H1 (cell line): ENCODE measurements around the gene IFIT2. TPM values are rescaled to one million over a fixed set of nuclear protein-coding genes. Genes with fewer than 3 reads are reported as not detected.

Experiments used
- CTCF ChIA-PET: fragments of 300-600 bp; sonication (Branson Sonifier 250); formaldehyde crosslinking; loops from one replicate; lab custom pipeline; 2021; ENCODE audit not compliant: partially characterized antibody; lab: Charles Lee
- POLR2A ChIA-PET: fragments of 300-600 bp; sonication (Branson Sonifier 250); formaldehyde crosslinking; loops from one replicate; lab custom pipeline; 2021; ENCODE audit warnings: inconsistent platforms; ENCODE audit not compliant: partially characterized antibody; lab: Charles Lee
- DNase-seq, 2 experiments: peaks; one replicate each; pipeline versions ENCODE4 v3.0.0 to v3.0.0-alpha.2; 2010 to 2022; ENCODE audit warnings: low spot score in 2 of 2, low read depth in 1 of 2, mixed read lengths in 1 of 2
- FAIRE-seq: peaks from 2 replicates; lab custom pipeline; 2011; peaks lifted over from hg19 to GRCh38; lab: Jason Lieb, UNC
- H2AFZ ChIP-seq: 2 replicates; pipeline ENCODE4 v1.8.1; 2012; ENCODE audit warnings: low read length, inconsistent platforms
- H2AK5ac ChIP-seq: 2 replicates; pipeline ENCODE4 v1.6.1; 2013; ENCODE audit warnings: low read depth, low read length
- H2BK120ac ChIP-seq: replicated peaks from 2 replicates; pipeline ENCODE3; 2013; ENCODE audit warnings: low read depth, low read length, inconsistent platforms
- H2BK12ac ChIP-seq: 2 replicates; pipeline ENCODE4 v1.6.1; 2013; ENCODE audit warnings: low read depth, low read length
- H2BK15ac ChIP-seq: 2 replicates; pipeline ENCODE4 v1.6.1; 2013; ENCODE audit warnings: low read length
- H2BK20ac ChIP-seq: 2 replicates; pipeline ENCODE4 v1.6.1; 2013; ENCODE audit warnings: low read length
- H2BK5ac ChIP-seq: 2 replicates; pipeline ENCODE4 v1.6.1; 2013; ENCODE audit warnings: low read depth, low read length
- H3K14ac ChIP-seq: 2 replicates; pipeline ENCODE4 v1.6.1; 2013; ENCODE audit warnings: inconsistent platforms; ENCODE audit not compliant: insufficient read length
- H3K18ac ChIP-seq: 2 replicates; pipeline ENCODE4 v1.6.1; 2013; ENCODE audit warnings: low read length; ENCODE audit errors: extremely low read depth
- H3K23ac ChIP-seq: 2 replicates; pipeline ENCODE4 v1.6.1; 2013; ENCODE audit warnings: inconsistent platforms; ENCODE audit not compliant: insufficient read length
- H3K23me2 ChIP-seq: 2 replicates; pipeline ENCODE4 v1.6.1; 2013; ENCODE audit warnings: low read depth, low read length
- H3K27ac ChIP-seq: 2 replicates; pipeline ENCODE4 v1.6.1; 2011; ENCODE audit warnings: low read depth, low read length, inconsistent platforms
- H3K27me3 ChIP-seq, 4 experiments: replicated peaks in 1 of 4; 1 replicate in 1 of 4; 2 replicates in 3 of 4; pipeline versions ENCODE4 v1.6.1 to v1.8.1; 2011 to 2013; ENCODE audit warnings: low read length in 3 of 4, mild to moderate bottlenecking in 3 of 4, inconsistent platforms in 2 of 4, mixed read lengths in 2 of 4, moderate library complexity in 1 of 4; ENCODE audit not compliant: control insufficient read depth in 3 of 4, insufficient read depth in 3 of 4; ENCODE audit errors: extremely low read depth in 1 of 4
- H3K36me3 ChIP-seq, 4 experiments: 2 replicates each; pipeline versions ENCODE4 v1.6.1 to v1.8.1; 2011 to 2013; ENCODE audit warnings: mild to moderate bottlenecking in 4 of 4, low read length in 3 of 4, moderate library complexity in 2 of 4, control low read depth in 1 of 4, inconsistent platforms in 1 of 4; ENCODE audit not compliant: insufficient read depth in 4 of 4, control insufficient read depth in 2 of 4
- H3K4ac ChIP-seq: replicated peaks from 2 replicates; pipeline ENCODE3; 2013; ENCODE audit warnings: low read length, low read depth, mixed read lengths, inconsistent platforms; ENCODE audit not compliant: insufficient read length
- H3K4me1 ChIP-seq, 4 experiments: replicated peaks in 1 of 4; 1 replicate in 1 of 4; 2 replicates in 3 of 4; pipeline versions ENCODE4 v1.6.1 to v1.8.1; 2011 to 2013; ENCODE audit warnings: low read length in 3 of 4, inconsistent platforms in 2 of 4, mixed read lengths in 1 of 4; ENCODE audit not compliant: insufficient read depth in 4 of 4, control insufficient read depth in 3 of 4
- H3K4me2 ChIP-seq, 2 experiments: 2 replicates each; pipeline versions ENCODE4 v1.6.1 to v1.8.1; 2011 to 2013; ENCODE audit warnings: low read depth in 2 of 2, low read length in 2 of 2, control low read depth in 1 of 2, inconsistent platforms in 1 of 2, mild to moderate bottlenecking in 1 of 2; ENCODE audit not compliant: insufficient read depth in 1 of 2
- H3K4me3 ChIP-seq, 4 experiments: fragments of 200-600, 300-600 bp in 1 of 4; sonication (generic), shearing (Covaris generic), sonication (Bioruptor Twin) in 1 of 4; 2 replicates each; pipeline versions ENCODE4 v1.5.1 to v1.8.1; 2011 to 2016; ENCODE audit warnings: low read length in 4 of 4, low read depth in 3 of 4, control low read depth in 2 of 4, inconsistent platforms in 2 of 4, mild to moderate bottlenecking in 2 of 4, mixed read lengths in 1 of 4, moderate library complexity in 1 of 4; ENCODE audit not compliant: insufficient read depth in 2 of 4; ENCODE audit errors: extremely low read depth in 1 of 4
- H3K56ac ChIP-seq: replicated peaks from 2 replicates; pipeline ENCODE3; 2013; ENCODE audit warnings: low read depth, mild to moderate bottlenecking, mixed read lengths, low read length, inconsistent platforms; ENCODE audit not compliant: insufficient read length
- H3K79me1 ChIP-seq: 2 replicates; pipeline ENCODE4 v1.6.1; 2013; ENCODE audit warnings: low read depth, low read length, control low read depth
- H3K79me2 ChIP-seq, 2 experiments: 2 replicates each; pipeline versions ENCODE4 v1.6.1 to v1.8.1; 2012 to 2013; ENCODE audit warnings: low read length in 2 of 2, mild to moderate bottlenecking in 2 of 2, inconsistent platforms in 1 of 2; ENCODE audit not compliant: insufficient read depth in 2 of 2, control insufficient read depth in 1 of 2
- H3K9ac ChIP-seq, 4 experiments: replicated peaks in 1 of 4; 1 replicate in 1 of 4; 2 replicates in 3 of 4; pipeline versions ENCODE4 v1.6.1 to v1.8.1; 2011 to 2013; ENCODE audit warnings: low read depth in 3 of 4, low read length in 3 of 4, control low read depth in 2 of 4, mild to moderate bottlenecking in 2 of 4, moderate library complexity in 2 of 4, inconsistent platforms in 1 of 4; ENCODE audit errors: extremely low read depth in 1 of 4
- H3K9me3 ChIP-seq, 2 experiments: 2 replicates each; pipeline versions ENCODE4 v1.6.1 to v1.8.1; 2012 to 2013; ENCODE audit warnings: mild to moderate bottlenecking in 2 of 2, moderate library complexity in 2 of 2, control low read depth in 1 of 2, inconsistent platforms in 1 of 2, low read depth in 1 of 2, low read length in 1 of 2, mixed read lengths in 1 of 2; ENCODE audit not compliant: insufficient read depth in 2 of 2
- H4K20me1 ChIP-seq, 2 experiments: replicated peaks in 1 of 2; 2 replicates each; pipeline versions ENCODE3 to v1.8.1; 2011 to 2013; ENCODE audit warnings: inconsistent platforms in 2 of 2, low read length in 2 of 2, mild to moderate bottlenecking in 1 of 2; ENCODE audit not compliant: insufficient read depth in 2 of 2, control insufficient read depth in 1 of 2
- H4K5ac ChIP-seq: 2 replicates; pipeline ENCODE4 v1.6.1; 2013; ENCODE audit warnings: low read length, low read depth, mixed read lengths, inconsistent platforms; ENCODE audit not compliant: insufficient read length
- H4K8ac ChIP-seq: 2 replicates; pipeline ENCODE4 v1.8.0; 2013; ENCODE audit warnings: mild to moderate bottlenecking, moderate library complexity, low read length, inconsistent platforms; ENCODE audit not compliant: insufficient read depth; ENCODE audit errors: extremely low read depth
- H4K91ac ChIP-seq: replicated peaks from 2 replicates; pipeline ENCODE3; 2013; ENCODE audit warnings: low read length, mixed read lengths, inconsistent platforms; ENCODE audit not compliant: insufficient read length
- EP300 ChIP-seq, 2 experiments: IDR thresholded peaks; 1 replicate in 1 of 2; 2 replicates in 1 of 2; pipeline ENCODE4 v1.6.1; 2011 to 2012; ENCODE audit warnings: low read depth in 2 of 2, low read length in 2 of 2, mild to moderate bottlenecking in 2 of 2, borderline replicate concordance in 1 of 2, inconsistent platforms in 1 of 2, moderate library complexity in 1 of 2
- JUND ChIP-seq: IDR thresholded peaks from 2 replicates; pipeline ENCODE4 v1.6.1; 2011; ENCODE audit warnings: mild to moderate bottlenecking, improper control_type of control experiment, low read length
- POLR2A ChIP-seq, 2 experiments: IDR thresholded peaks; 1 replicate in 1 of 2; 2 replicates in 1 of 2; pipeline ENCODE4 v1.6.1; 2011; ENCODE audit warnings: low read depth in 2 of 2, low read length in 2 of 2, mild to moderate bottlenecking in 2 of 2; ENCODE audit errors: control extremely low read depth in 1 of 2
- RBBP5 ChIP-seq: IDR thresholded peaks from 2 replicates; pipeline ENCODE4 v1.7.1; 2012; ENCODE audit warnings: low read depth, mild to moderate bottlenecking, inconsistent platforms, low read length, moderate library complexity, borderline replicate concordance
- RXRA ChIP-seq: IDR thresholded peaks from 2 replicates; pipeline ENCODE4 v1.6.1; 2011; ENCODE audit warnings: low read depth, mild to moderate bottlenecking, low read length, moderate library complexity; ENCODE audit not compliant: insufficient read depth
- SIRT6 ChIP-seq: IDR thresholded peaks from one replicate; pipeline ENCODE4 v1.7.1; 2012; ENCODE audit warnings: low read length, inconsistent platforms
- WGBS, 2 experiments: shearing (Covaris generic) in 1 of 2; methylation state at CpG; one replicate each; pipeline versions ENCODE4 v1.1.6 to v1.1.7; 2013 to 2015; ENCODE audit warnings: low lambda C conversion rate in 2 of 2, mixed read lengths in 2 of 2, inconsistent platforms in 1 of 2, low coverage in 1 of 2, missing lambda C conversion rate in 1 of 2; ENCODE audit not compliant: insufficient replicate concordance in 2 of 2, insufficient coverage in 1 of 2, insufficient read length in 1 of 2; ENCODE audit errors: extremely low coverage in 1 of 2, missing lambda C conversion rate in 1 of 2; 5-methylcytosine and 5-hydroxymethylcytosine counted together
- polyA plus RNA-seq, 7 experiments: library from polyadenylated mRNA; depleted of rRNA in 3 of 7; stranded (reverse) in 5 of 7; unstranded in 2 of 7; fragments of >200 nt in 5 of 7; fragments of 200-250 nt in 2 of 7; gene quantifications; 1 replicate in 5 of 7; 2 replicates in 1 of 7; 4 replicates in 1 of 7; pipeline versions ENCODE4 v1.2.1 to v1.2.3, GENCODE V29; 2011 to 2013; ENCODE audit warnings: missing spikeins in 2 of 7, mixed read lengths in 2 of 7
- total RNA-seq: library from RNA; stranded (reverse); fragmentation: NEBNext Ultra II Directional; extraction: Animal tissue kit (Norgen Biotek cat#: 25700); gene quantifications from 2 replicates; pipeline ENCODE4 v1.2.1, GENCODE V29; 2021

IFIT2 gene
- total and polyA plus RNA-seq, 2 of the 8 experiments (the other 6 are each of a cell fraction or from before 2014, with no cell fraction given): 0.03 to 0.35 TPM

- TF ChIP-seq RBBP5 (no peak), EP300 (IDR thresholded peaks at IDR 0.05; ENCODE audit: borderline replicate concordance in 1 of 2, low read depth in 2 of 2, low read length in 2 of 2) (no peak), RXRA (no peak), POLR2A (IDR thresholded peaks at IDR 0.05; ENCODE audit: control extremely low read depth in 1 of 2, low read depth in 2 of 2, low read length in 2 of 2) (no peak), JUND (no peak), SIRT6 (no peak)
- Histone ChIP-seq H3K18ac (no peak overlapping the region), H2AFZ (no peak overlapping the region), H4K20me1 (no peaks in the 10 kb centered on the region), H3K23me2 (peaks cover 3% of the 10 kb centered on the region; the same call in 1 of the 2 replicates), H3K23ac (no peak overlapping the region), H3K27me3 (no peaks in the 10 kb centered on the region), H3K79me2 (no peaks in the 10 kb centered on the region), H3K56ac (no peak overlapping the region), H2BK20ac (no peak overlapping the region), H3K4me1 (no peaks in the 10 kb centered on the region), H3K9me3 (no peaks in the 10 kb centered on the region), H4K5ac (no peak overlapping the region), H2BK12ac (no peak overlapping the region), H3K9ac (no peak overlapping the region), H3K4me3 (no peak overlapping the region), H2BK5ac (no peak overlapping the region), H3K4me2 (no peak overlapping the region), H3K14ac (no peak overlapping the region), H2BK15ac (no peak overlapping the region), H4K8ac (no peak overlapping the region), H3K79me1 (no peaks in the 10 kb centered on the region), H3K36me3 (no peaks in the 10 kb centered on the region), H3K4ac (no peak overlapping the region), H4K91ac (no peak overlapping the region), H3K27ac (no peak overlapping the region), H2AK5ac (no peak overlapping the region), H2BK120ac (no peak overlapping the region)
- FAIRE-seq (no peak), DNase-seq (no peak)
- WGBS, 2 experiments: 61% methylated on average over 1 of the region's 1 CpG; no CpG with 5 or more reads in 1 of the 2 experiments
- ChIA-PET CTCF (interaction anchor here (1.2 to 3.9 kb wide), 2 partner anchors 13 to 73 kb away, joined by 5 to 29 read pairs; no protein-coding TSS in a partner anchor), POLR2A (no interaction called here)
Measured at GRCh38 chr10:89295597-89295996, 6.2 kb upstream of the IFIT2 start.
